ENCODE data around the gene CLBA1.
"Not testable (repeated sequence)": the region's sequence is repeated elsewhere in the genome, so short reads cannot be mapped to it uniquely, and the experiment has no call there.

Gene CLBA1

GRCh38 chr14:105019861-105020814 lies 34.5 kb downstream of the CLBA1 start:
- Mint-ChIP-seq H3K36me3 (peaks cover 39% of the 10 kb centered on the region), H3K9me3 (no peaks in the 10 kb centered on the region), H3K27me3 (no peaks in the 10 kb centered on the region), H3K4me1 (peaks cover 72% of the 10 kb centered on the region), H3K4me3 (peak overlapping the region; percentile 96), H3K27ac (peak overlapping the region; percentile 94)
- DNase-seq: peak; percentile 69
- CTCF ChIA-PET: interaction anchor here (0.8 to 6.4 kb wide), 7 partner anchors 9 to 470 kb away, joined by 3 to 44 read pairs (median 3); no protein-coding TSS in a partner anchor

DNA sequence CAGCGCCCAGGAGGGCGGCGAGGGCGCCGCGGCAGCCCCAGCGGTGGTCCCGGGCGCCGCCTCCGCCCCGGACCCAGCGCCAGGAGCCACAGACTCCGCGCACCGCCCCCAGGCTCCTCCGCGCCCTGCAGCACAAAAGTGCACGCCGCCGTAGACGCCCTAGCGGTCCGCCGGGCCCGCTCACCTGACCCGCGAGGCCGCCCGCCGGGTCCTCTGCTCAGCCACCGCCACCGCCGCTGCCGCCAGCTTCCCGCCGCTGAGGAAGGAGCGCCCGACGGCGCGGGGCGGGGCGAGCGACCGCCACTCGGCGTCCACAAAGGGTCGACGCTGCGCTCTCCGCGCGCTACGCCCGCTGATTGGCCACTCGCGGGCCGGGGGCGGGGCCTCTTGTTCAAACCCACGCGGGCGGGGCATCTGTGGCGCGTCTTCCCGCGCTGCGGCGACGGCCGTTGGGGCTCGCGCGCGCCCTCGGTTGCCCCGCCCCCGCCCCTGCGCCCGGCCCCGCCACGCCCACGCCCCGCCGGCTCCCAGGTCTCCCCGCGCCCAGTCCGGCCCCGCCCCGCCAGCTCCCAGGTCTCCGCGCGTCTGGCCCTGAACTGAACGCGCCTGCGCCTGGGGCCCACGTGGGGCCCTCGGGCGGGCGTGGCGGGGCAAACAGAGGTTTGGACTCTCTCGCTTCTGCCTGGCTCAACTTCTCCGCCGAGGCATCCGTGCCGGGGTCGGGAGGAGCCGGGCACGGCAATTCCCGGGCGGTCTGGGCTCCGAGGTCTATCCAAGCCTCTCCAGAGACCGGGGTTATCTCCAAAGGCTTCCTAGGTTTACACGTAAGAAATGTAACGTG lies 35.4 kb downstream of the CLBA1 start, which contains the start of gene CDCA4:
CDCA4 (minus strand) TSS at position 269 of the 841 bp plus-strand sequence. CDS start 9,154 bp downstream, outside the sequence.
- H3K27ac Mint-ChIP-seq: peak within 1 kb of the TSS; percentile 94
- CTCF ChIA-PET: interaction anchor here (0.8 to 6.4 kb wide), 4 partner anchors 10 to 469 kb away, joined by 3 to 44 read pairs (median 4); no protein-coding TSS in a partner anchor
- no peaks in the 10 kb centered on the region for H3K27me3 Mint-ChIP-seq
- H3K4me3 Mint-ChIP-seq: peak within 1 kb of the TSS; percentile 96
- peaks cover 33% of the 10 kb centered on the region for H3K36me3 Mint-ChIP-seq
- DNase-seq: peak; percentile 96
- peaks cover 67% of the 10 kb centered on the region for H3K4me1 Mint-ChIP-seq
- H3K9me3 Mint-ChIP-seq: no peaks in the 10 kb centered on the region

GRCh38 chr14:105021656-105022275 lies 36.2 kb downstream of the CLBA1 start:
- Mint-ChIP-seq H3K36me3 (peaks cover 26% of the 10 kb centered on the region), H3K4me3 (peak overlapping the region; percentile 79), H3K27ac (peak overlapping the region; percentile 74), H3K9me3 (no peaks in the 10 kb centered on the region), H3K4me1 (peaks cover 64% of the 10 kb centered on the region), H3K27me3 (no peaks in the 10 kb centered on the region)
- peak; percentile 63 for DNase-seq
- CTCF ChIA-PET: interaction anchor here (6.4 kb wide), 1 partner anchor 22 kb away, joined by 44 read pairs; no protein-coding TSS in a partner anchor

- Mint-ChIP-seq H3K27me3 (no peaks in the 10 kb centered on the region), H3K4me1 (peaks cover 66% of the 10 kb centered on the region), H3K27ac (no peak overlapping the region), H3K36me3 (peaks cover 24% of the 10 kb centered on the region), H3K4me3 (peak overlapping the region; percentile 79), H3K9me3 (no peaks in the 10 kb centered on the region)
- DNase-seq: no peak
- CTCF ChIA-PET: interaction anchor here (1.5 to 6.4 kb wide), 2 partner anchors 22 to 337 kb away, joined by 3 to 44 read pairs; no protein-coding TSS in a partner anchor
These were observed 36.7 kb downstream of the CLBA1 start for GRCh38 chr14:105022276-105022670.

DNA sequence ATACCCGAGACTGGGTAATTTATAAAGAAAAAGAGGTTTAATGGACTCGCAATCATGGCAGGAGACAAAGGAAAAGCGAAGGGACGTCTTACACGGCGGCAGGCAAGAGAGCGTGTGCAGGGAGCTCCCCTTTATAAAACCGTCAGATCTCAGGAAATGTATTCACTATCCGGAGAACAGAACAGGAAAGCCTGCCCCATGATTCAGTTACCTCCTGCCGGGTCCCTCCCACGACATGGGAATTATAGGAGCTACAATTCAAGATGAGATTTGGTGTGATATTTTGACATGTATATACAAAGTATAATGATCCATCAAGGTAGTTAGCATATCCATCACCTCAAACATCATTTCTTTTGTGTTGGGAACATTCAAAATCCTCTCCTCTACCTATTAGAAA lies 37.6 kb downstream of the CLBA1 start:
- no peak overlapping the region for H3K27ac Mint-ChIP-seq
- no peak overlapping the region for H3K4me3 Mint-ChIP-seq
- DNase-seq: no peak
- H3K9me3 Mint-ChIP-seq: no peaks in the 10 kb centered on the region
- peaks cover 60% of the 10 kb centered on the region for H3K4me1 Mint-ChIP-seq
- CTCF ChIA-PET: interaction anchor here (1.5 to 6.4 kb wide), 2 partner anchors 21 to 338 kb away, joined by 3 to 44 read pairs; no protein-coding TSS in a partner anchor
- H3K36me3 Mint-ChIP-seq: peaks cover 19% of the 10 kb centered on the region
- no peaks in the 10 kb centered on the region for H3K27me3 Mint-ChIP-seq

- CTCF ChIA-PET: interaction anchor here (6.4 kb wide), 1 partner anchor 20 kb away, joined by 44 read pairs; no protein-coding TSS in a partner anchor
- no peak overlapping the region for H3K4me3 Mint-ChIP-seq
- DNase-seq: no peak
- H3K36me3 Mint-ChIP-seq: peaks cover 11% of the 10 kb centered on the region
- no peaks in the 10 kb centered on the region for H3K27me3 Mint-ChIP-seq
- H3K4me1 Mint-ChIP-seq: peaks cover 52% of the 10 kb centered on the region
- no peaks in the 10 kb centered on the region for H3K9me3 Mint-ChIP-seq
- no peak overlapping the region for H3K27ac Mint-ChIP-seq
These were observed 38.3 kb downstream of the CLBA1 start for GRCh38 chr14:105023791-105024480.

GRCh38 chr14:105025429-105025828 lies 39.8 kb downstream of the CLBA1 start:
- Mint-ChIP-seq H3K27me3 (no peaks in the 10 kb centered on the region), H3K9me3 (no peaks in the 10 kb centered on the region), H3K4me3 (no peak overlapping the region), H3K36me3 (no peaks in the 10 kb centered on the region), H3K27ac (peak overlapping the region; percentile 58), H3K4me1 (peaks cover 40% of the 10 kb centered on the region)
- CTCF ChIA-PET: interaction anchor here (2.0 kb wide), 1 partner anchor 17 kb away, joined by 4 read pairs; no protein-coding TSS in a partner anchor
- DNase-seq: no peak

DNA sequence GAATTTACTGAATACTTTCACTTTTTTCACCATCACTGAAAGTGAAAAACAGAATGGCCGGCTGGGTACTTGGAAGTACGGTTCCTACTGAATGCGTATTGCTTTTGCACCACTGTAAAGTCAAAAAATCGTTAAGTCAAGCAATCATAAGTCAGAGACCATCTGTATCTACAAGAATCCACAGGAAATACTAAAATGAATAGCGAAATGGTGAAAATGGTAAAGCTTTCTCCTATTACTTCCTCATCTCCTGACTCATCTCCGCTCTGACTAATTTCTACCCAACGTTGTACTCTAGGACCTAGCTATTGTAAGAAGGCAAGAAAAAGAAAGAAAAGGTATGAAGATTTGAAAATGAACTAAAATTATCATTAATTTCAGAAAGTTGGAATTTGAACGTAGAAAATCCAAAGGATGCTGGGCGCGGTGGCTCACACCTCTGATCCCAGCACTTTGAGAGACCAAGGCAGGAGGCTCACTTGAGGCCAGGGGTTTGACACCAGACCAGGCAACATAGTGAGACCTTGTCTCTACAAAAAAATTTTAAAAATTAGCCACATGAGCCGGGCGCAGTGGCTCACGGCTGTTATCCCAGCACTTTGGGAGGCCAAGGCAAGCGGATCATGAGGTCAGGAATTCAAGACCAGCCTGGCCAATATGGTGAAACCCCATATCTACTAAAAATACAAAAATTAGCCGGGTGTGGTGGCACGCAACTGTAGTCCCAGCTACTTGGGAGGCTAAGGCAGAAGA lies 40.6 kb downstream of the CLBA1 start:
- no peak for DNase-seq
- H3K4me3 Mint-ChIP-seq: no peak overlapping the region
- H3K4me1 Mint-ChIP-seq: peaks cover 40% of the 10 kb centered on the region
- peak overlapping the region; percentile 29 for H3K27ac Mint-ChIP-seq
- no peaks in the 10 kb centered on the region for H3K9me3 Mint-ChIP-seq
- no peaks in the 10 kb centered on the region for H3K27me3 Mint-ChIP-seq
- H3K36me3 Mint-ChIP-seq: no peaks in the 10 kb centered on the region
- CTCF ChIA-PET: interaction anchor here (0.8 to 2.0 kb wide), 2 partner anchors 13 to 16 kb away, joined by 4 read pairs; no protein-coding TSS in a partner anchor

DNA sequence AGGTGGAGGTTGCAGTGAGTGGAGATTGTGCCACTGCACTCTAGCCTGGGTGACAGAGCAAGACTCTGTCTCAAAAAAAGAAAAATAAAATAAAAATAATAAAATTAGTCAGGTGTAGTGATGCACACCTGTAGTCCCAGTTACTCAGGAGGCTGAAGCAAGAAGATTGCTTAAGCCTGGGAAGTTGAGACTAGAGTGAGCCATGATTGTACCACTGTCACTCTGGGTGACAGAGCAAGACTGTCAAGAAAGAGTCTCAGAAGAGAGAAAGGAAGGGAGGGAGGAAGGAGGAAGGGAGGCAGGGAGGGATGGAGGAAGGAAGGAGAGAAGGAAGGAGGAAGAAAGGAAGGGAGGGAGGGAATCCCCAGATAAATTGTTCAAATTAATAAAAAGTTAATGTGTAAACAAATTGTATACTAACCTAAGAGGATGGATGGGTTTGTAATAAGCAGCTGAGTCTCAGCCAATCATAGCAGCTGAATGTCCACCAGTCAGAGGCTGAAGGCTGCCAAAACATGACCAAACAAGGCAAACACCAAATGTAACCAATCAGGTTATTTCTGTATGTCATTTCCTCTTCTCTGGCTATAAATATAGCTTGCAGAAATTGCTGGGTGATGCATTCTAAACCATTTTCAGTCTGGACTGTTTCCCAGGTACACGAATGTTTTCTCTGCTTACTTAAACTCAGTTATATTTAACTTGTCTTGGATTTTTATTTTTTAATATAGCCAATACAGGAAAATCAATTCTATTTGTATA lies 41.4 kb downstream of the CLBA1 start:
- Mint-ChIP-seq H3K4me1 (peaks cover 34% of the 10 kb centered on the region), H3K4me3 (no peak overlapping the region), H3K27ac (no peak overlapping the region), H3K27me3 (no peaks in the 10 kb centered on the region), H3K9me3 (no peaks in the 10 kb centered on the region), H3K36me3 (no peaks in the 10 kb centered on the region)
- no peak for DNase-seq
- CTCF ChIA-PET: interaction anchor here (0.8 to 2.5 kb wide), 3 partner anchors 10 to 18 kb away, joined by 3 to 17 read pairs (median 4); no protein-coding TSS in a partner anchor

DNA sequence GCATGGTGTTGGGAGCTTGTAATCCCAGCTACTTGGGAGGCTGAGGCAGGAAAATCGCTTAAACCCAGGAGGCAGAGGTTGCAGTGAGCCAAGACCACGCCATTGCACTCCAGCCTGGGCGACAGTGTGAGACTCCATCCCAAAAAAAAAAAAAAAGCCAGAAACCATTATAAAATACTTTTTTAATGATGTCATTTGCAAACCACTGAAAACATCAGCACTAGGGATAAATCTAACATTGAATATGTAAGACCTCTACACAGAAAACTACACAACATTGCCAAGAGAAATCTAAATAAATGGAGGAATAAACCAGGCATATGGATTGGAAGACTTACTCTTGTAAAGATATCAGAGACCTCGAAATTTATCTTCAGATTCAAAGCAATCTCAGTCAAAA lies 42.1 kb downstream of the CLBA1 start:
- DNase-seq, H3K9me3 Mint-ChIP-seq, H3K27ac Mint-ChIP-seq, H3K27me3 Mint-ChIP-seq, H3K4me3 Mint-ChIP-seq, H3K36me3 Mint-ChIP-seq: not testable (repeated sequence)
- CTCF ChIA-PET: interaction anchor here (2.5 kb wide), 1 partner anchor 17 kb away, joined by 17 read pairs; no protein-coding TSS in a partner anchor
- peaks cover 30% of the 10 kb centered on the region for H3K4me1 Mint-ChIP-seq

DNA sequence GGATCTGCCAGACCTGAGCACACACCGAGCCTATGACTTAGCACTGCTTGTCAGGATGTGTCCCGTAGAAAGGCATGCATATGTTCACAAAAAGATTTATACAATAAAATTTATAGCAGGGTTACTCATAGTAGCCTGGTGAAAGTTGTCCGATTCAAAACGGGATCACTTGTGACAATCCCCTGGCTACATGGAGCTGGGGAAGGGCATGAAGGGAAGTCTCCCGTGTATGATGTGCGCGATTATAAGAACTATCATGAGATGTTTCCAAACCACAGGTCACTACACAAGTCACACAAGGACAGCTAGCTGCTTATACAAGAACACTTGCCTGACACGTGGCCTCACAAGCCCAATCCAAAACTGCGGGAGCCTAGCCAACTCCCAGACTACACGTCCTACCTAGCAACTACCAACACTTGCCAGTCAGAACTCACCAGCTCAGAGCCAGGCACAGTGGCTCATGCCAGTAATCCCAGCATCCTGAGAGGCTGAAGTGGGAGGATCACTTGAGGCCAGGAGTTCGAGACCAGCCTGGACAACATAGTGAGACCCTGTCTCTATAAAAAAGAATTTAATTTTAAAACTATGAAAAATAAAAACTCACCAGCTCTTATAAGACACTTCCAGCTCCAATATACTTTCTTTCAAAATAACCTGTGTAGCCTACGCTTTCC lies 42.8 kb downstream of the CLBA1 start:
- H3K4me3 Mint-ChIP-seq: no peak overlapping the region
- no peak overlapping the region for H3K27ac Mint-ChIP-seq
- no peaks in the 10 kb centered on the region for H3K36me3 Mint-ChIP-seq
- peaks cover 32% of the 10 kb centered on the region for H3K4me1 Mint-ChIP-seq
- CTCF ChIA-PET: interaction anchor here (2.5 kb wide), 1 partner anchor 17 kb away, joined by 17 read pairs; no protein-coding TSS in a partner anchor
- H3K27me3 Mint-ChIP-seq: peaks cover 6% of the 10 kb centered on the region
- no peak for DNase-seq
- H3K9me3 Mint-ChIP-seq: no peaks in the 10 kb centered on the region

Measured in activated naive CD4-positive, alpha-beta T cell treated with anti-CD3 and anti-CD28 coated beads, Interleukin-2, amount 10 ng/mL, durations not matched to agents 7 days and 5 days (primary cell).